Epithelial cell of prostate (primary cell): ENCODE data around the gene FOXE1.

Experiments used
- DNase-seq: peaks from one replicate; pipeline ENCODE4 v3.0.0-alpha.2; 2011; ENCODE audit warnings: low read depth, low spot score
- H3K27ac ChIP-seq: fragments of 450-650 bp; 2 replicates; pipeline ENCODE4 v1.5.1; 2017; ENCODE audit warnings: mild to moderate bottlenecking

Gene FOXE1

GRCh38 chr9:97903177-97903576 is 50.2 kb downstream of the FOXE1 start:
- H3K27ac ChIP-seq, result no peak overlapping the region
- DNase-seq, result no peak

DNA sequence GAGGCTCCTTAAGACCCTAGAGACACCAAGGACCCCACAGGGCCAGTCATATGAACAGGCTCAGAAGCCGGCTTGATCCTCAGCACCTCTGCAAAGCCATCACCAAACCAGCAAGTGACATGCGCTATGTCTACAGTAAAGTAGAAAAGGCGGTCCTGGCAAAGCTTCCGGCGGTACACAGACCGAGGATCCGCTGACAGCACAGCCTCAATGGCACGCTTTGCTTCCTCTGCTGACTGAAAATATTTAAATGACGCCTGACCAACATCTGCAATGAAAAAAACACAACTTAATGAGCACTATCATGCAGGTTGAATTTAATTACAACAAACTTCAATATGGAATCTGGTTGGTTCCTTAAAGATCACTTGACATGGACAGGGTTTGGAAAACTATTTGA is 51.7 kb downstream of the FOXE1 start:
- H3K27ac ChIP-seq, result no peak overlapping the region

GRCh38 chr9:97905228-97905627 is 52.2 kb downstream of the FOXE1 start:
- no peak for DNase-seq
- no peak overlapping the region for H3K27ac ChIP-seq

More for the DNA sequence above, 51.7 kb downstream of the FOXE1 start:
- no peak for DNase-seq
